Heart left ventricle (tissue), 16 donors: ENCODE data around the gene ANKRD17. TPM values are rescaled to one million over a fixed set of nuclear protein-coding genes. Genes with fewer than 3 reads are reported as not detected.
A peak's percentile ranks its signal among the peaks of the same experiment; 100 is the strongest.

ENCODE experiments used
- ATAC-seq, 4 donors: fragments of 200-7000 bp; cut with Tn5 transposase; one replicate each; pipeline ENCODE4 v1.9.1; 2020 to 2022; ENCODE audit warnings: moderate library complexity in 4 of 4, mild to moderate bottlenecking in 3 of 4, moderate number of reproducible peaks in 1 of 4
- DNase-seq, 5 donors: peaks; one replicate each; pipeline ENCODE4 v3.0.0-alpha.2; 2020
- H3K27ac ChIP-seq, 12 donors: fragments of 200-600 bp; sonication (generic) in 4 of 12; one replicate each; pipeline versions ENCODE4 v1.5.0 to v1.8.0; 2016 to 2022; ENCODE audit warnings: mild to moderate bottlenecking in 2 of 12
- H3K27me3 ChIP-seq, 9 donors: fragments of 200-600 bp; sonication (generic) in 2 of 9; one replicate each; pipeline versions ENCODE4 v1.5.1 to v1.8.0; 2016 to 2022; ENCODE audit warnings: mild to moderate bottlenecking in 3 of 9
- H3K36me3 ChIP-seq, 9 donors: fragments of 200-600 bp; sonication (generic) in 2 of 9; one replicate each; pipeline versions ENCODE4 v1.5.0 to v1.8.0; 2018 to 2022; ENCODE audit warnings: mild to moderate bottlenecking in 2 of 9
- H3K4me1 ChIP-seq, 12 donors: fragments of 200-600 bp; sonication (generic) in 4 of 12; one replicate each; pipeline versions ENCODE4 v1.5.0 to v1.8.0; 2016 to 2022; ENCODE audit warnings: mild to moderate bottlenecking in 3 of 12
- H3K4me3 ChIP-seq, 12 donors: fragments of 200-600 bp; sonication (generic) in 4 of 12; one replicate each; pipeline versions ENCODE4 v1.5.0 to v1.8.0; 2017 to 2022; ENCODE audit warnings: mild to moderate bottlenecking in 9 of 12, moderate library complexity in 4 of 12
- H3K9me3 ChIP-seq, 12 donors: fragments of 200-600 bp; sonication (generic) in 4 of 12; one replicate each; pipeline versions ENCODE4 v1.5.0 to v1.8.0; 2016 to 2022; ENCODE audit warnings: mild to moderate bottlenecking in 1 of 12
- POLR2A ChIP-seq, 2 donors: fragments of 450-650 bp; IDR thresholded peaks; one replicate each; pipeline ENCODE4 v1.6.1; 2017; ENCODE audit warnings: antibody characterized with exemption in 2 of 2, mild to moderate bottlenecking in 2 of 2, moderate library complexity in 2 of 2
- WGBS, 4 donors: extraction: QIAGEN DNeasy Blood & Tissue Kit in 2 of 4; methylation state at CpG; one replicate each; pipeline versions ENCODE4 v1.1.5 to v1.1.7; 2013 to 2018; 5-methylcytosine and 5-hydroxymethylcytosine counted together
- intact Hi-C, 10 donors: fragments of 100-400 bp; cut with DNase I; formaldehyde crosslinking; loops; one replicate each; pipeline versions ENCODE4 v1.11.1 to v1.14.2; 2022
- polyA plus RNA-seq, 2 donors: library from polyadenylated mRNA; stranded (reverse); fragments of 200-250 nt; gene quantifications; one replicate each; pipeline ENCODE4 v1.2.3, GENCODE V29; 2013
- total RNA-seq, 9 donors: library from RNA; depleted of rRNA in 2 of 9; stranded (reverse); fragments of >200 nt in 2 of 9; fragmentation: NEBNext Ultra II Directional in 3 of 9; extraction: Animal tissue kit (Norgen Biotek cat#: 25700) in 3 of 9; gene quantifications; one replicate each; pipeline versions ENCODE4 v1.1.0 to v1.2.4, GENCODE V29; 2016 to 2023
- TF ChIP-seq, protein P1 (sequence below), 12 donors: fragments of 200-600 bp; sonication (generic) in 4 of 12; IDR thresholded peaks; one replicate each; pipeline versions ENCODE4 v1.5.0 to v1.8.0; 2018 to 2022; ENCODE audit warnings: antibody characterized with exemption in 12 of 12, mild to moderate bottlenecking in 5 of 12
- donor health status: ischemic (EF 13 %, LVEDD 7.1; RV severe dilation, severe dysfunction).
- donor health status: healthy with polysubstance abuse.
- donor health status: DM: no; HTN: yes; CAD: no.
- donor health status: DM: no; HTN: no; CAD: no.
- donor health status: ischemic (EF 25% LVEDD 6.9; RV normal size, moderate dysfunction).
- donor health status: ischemic (EF 25% LVEDD 5.7; RV mildly dilated, moderate dysfunction).
- donor health status: healthy.
- donor health status: DM: yes; HTN: yes; CAD: no.
- donor health status: ischemic (EF 35%, LVEDD 5.7; RV mildly dilated, moderate dysfunction).
- donor health status: nonischemic (EF 11% LVEDD 7.7; RV severe dilation, severe dysfunction).
- donor health status: DM: yes; HTN: yes; CAD: no.
- donor health status: PGD.
- donor health status: ischemic (EF 29% LVEDD 5.4; RV normal size, mild dysfunction).
- donor health status: nonischemic (EF 23%, LVEDD 6.1; RV moderate dilation, normal function).

Gene ANKRD17
- total and polyA plus RNA-seq, 11 donors = 13.0 to 67.1 (median 55.3) TPM

DNA sequence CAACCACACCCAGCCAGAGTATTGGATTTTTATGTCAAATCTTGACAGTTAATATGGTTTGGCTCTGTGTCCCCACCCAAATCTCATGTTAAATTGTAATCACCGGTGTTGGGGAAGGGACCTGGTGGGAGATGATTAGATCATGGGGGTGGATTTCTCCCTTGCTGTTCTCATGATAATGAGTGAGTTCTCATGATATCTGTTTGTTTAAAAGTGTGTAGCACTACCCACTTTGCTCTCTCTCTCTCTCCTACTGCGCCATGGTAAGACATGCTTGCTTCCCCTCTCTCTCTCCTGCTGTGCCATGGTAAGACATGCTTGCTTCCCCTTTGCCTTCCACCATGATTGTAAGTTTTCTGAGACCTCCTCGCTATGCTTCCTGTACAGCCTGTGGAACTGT lies 102.2 kb downstream of the ANKRD17 start:
- TF ChIP-seq, protein P1, sequence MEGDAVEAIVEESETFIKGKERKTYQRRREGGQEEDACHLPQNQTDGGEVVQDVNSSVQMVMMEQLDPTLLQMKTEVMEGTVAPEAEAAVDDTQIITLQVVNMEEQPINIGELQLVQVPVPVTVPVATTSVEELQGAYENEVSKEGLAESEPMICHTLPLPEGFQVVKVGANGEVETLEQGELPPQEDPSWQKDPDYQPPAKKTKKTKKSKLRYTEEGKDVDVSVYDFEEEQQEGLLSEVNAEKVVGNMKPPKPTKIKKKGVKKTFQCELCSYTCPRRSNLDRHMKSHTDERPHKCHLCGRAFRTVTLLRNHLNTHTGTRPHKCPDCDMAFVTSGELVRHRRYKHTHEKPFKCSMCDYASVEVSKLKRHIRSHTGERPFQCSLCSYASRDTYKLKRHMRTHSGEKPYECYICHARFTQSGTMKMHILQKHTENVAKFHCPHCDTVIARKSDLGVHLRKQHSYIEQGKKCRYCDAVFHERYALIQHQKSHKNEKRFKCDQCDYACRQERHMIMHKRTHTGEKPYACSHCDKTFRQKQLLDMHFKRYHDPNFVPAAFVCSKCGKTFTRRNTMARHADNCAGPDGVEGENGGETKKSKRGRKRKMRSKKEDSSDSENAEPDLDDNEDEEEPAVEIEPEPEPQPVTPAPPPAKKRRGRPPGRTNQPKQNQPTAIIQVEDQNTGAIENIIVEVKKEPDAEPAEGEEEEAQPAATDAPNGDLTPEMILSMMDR (IDR thresholded peaks at IDR 0.05) = no peak
- no peak for TF ChIP-seq POLR2A (IDR thresholded peaks at IDR 0.05)
- no peak for ATAC-seq
- H3K36me3 ChIP-seq = peaks cover 0 to 93% (median 69%) of the 10 kb centered on the region in 9 donors

DNA sequence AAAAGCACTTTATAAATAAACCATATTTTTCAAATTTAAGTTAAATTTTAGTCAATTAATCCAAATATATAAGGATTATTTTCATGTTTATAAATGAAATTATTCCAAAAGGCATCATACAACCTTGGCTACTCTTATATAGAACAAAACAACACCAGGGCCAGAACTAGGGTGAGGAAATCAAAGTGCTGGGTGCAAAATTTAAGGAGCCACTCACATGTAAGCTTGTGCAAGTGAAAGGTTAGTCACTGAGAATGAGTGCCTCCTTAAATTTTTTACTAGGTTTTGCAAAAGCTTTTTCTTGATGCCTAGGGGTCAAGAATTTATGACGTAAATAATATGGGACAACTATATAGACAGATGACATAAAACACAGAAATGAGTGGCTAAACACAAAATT lies 105.7 kb downstream of the ANKRD17 start:
- ATAC-seq (no peak), DNase-seq (no peak)
- TF ChIP-seq, protein P1 (IDR thresholded peaks at IDR 0.05) = no peak
- no peak for TF ChIP-seq POLR2A (IDR thresholded peaks at IDR 0.05)
- H3K4me3 ChIP-seq = no peak overlapping the region
- H3K36me3 ChIP-seq = peaks cover 0 to 93% (median 72%) of the 10 kb centered on the region in 9 donors
- intact Hi-C loops = loop anchor here in 1 of 10 donors (2.0 kb wide), 1 partner anchor 30 kb away; no protein-coding TSS in a partner anchor
- 96 to 99% (median 98%) methylated on average over 1 of the region's 1 CpG for WGBS, 4 donors
- H3K9me3 ChIP-seq = no peaks in the 10 kb centered on the region
- H3K27me3 ChIP-seq = no peaks in the 10 kb centered on the region
- H3K4me1 ChIP-seq = no peaks in the 10 kb centered on the region
- H3K27ac ChIP-seq = no peak overlapping the region

More for the DNA sequence above, 102.2 kb downstream of the ANKRD17 start:
- no peak overlapping the region for H3K4me3 ChIP-seq
- H3K9me3 ChIP-seq = no peaks in the 10 kb centered on the region
- 96 to 99% (median 98%) methylated on average over 3 of the region's 3 CpGs for WGBS, 4 donors
- no peak overlapping the region for H3K27ac ChIP-seq
- H3K4me1 ChIP-seq = peaks cover 0 to 1% (median 0%) of the 10 kb centered on the region in 12 donors
- DNase-seq = no peak
- no peaks in the 10 kb centered on the region for H3K27me3 ChIP-seq
- intact Hi-C loops = no loop called here

DNA sequence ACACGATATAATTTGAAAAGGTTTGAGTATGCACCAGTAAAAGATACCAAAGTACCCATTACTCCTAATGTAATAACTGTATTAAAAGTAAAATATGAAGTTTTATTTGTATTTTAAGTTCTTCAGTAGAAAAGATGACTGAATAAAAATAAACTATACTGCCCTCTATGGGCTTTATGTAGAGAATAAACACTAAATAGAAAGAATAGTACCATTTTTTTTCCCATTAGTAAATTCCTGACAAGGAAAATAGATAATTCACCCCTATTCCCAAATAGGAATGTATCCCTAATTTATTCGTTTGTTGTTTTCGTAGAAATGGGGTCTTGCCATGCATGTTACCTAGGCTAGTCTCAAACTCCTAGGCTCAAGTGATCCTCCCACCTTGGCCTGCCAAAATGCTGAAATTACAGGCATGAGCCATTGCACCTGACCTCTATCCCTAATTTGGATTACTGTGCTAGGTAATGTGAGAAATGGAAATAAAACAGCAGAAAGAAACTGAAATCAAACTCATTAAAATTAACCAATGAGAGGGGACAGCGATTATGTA lies 115.5 kb downstream of the ANKRD17 start:
- no peak for DNase-seq
- Histone ChIP-seq H3K36me3 (peaks cover 0 to 100% (median 97%) of the 10 kb centered on the region in 9 donors), H3K4me1 (peaks cover 0 to 6% (median 0%) of the 10 kb centered on the region in 12 donors), H3K4me3 (no peak overlapping the region), H3K27me3 (no peaks in the 10 kb centered on the region), H3K27ac (no peak overlapping the region), H3K9me3 (no peaks in the 10 kb centered on the region)
- no peak for ATAC-seq
- no peak for TF ChIP-seq POLR2A (IDR thresholded peaks at IDR 0.05)
- TF ChIP-seq, protein P1 (IDR thresholded peaks at IDR 0.05) = peak in 8 of 12 donors; percentile 7 to 41 (median 16)
- WGBS, 4 donors = 94 to 97% (median 96%) methylated on average over 4 of the region's 4 CpGs
- intact Hi-C loops = loop anchor here in 4 of 10 donors (5.0 kb wide), 2 partner anchors 46 to 114 kb away; partner anchors contain the start of gene ANKRD17 (in 3 of the 4)

DNA sequence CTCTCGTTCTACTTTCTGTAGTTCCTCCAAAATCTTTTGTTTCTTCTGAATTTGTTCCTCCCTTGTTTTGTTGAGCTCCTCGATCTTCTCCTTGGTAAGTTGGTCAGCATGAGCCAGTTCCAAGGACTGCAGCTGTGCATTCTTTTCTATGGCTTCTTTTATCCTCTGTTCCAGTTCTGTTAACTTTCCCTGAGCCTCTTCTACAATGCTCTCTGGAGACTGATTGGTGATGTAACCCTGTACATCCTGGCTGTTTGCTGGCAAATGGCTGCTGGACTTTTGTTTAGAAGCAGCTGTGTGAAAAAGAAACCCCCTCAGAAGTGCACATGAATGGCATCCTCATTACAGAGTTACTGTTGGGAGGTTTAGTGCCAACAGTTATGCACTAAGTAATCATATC lies 118.6 kb downstream of the ANKRD17 start:
- H3K4me3 ChIP-seq = no peak overlapping the region
- intact Hi-C loops = loop anchor here in 7 of 10 donors (5.0 to 10.0 kb wide), 5 partner anchors 43 to 117 kb away; partner anchors contain the start of gene ANKRD17 (in 5 of the 7)
- WGBS, 4 donors = 78 to 95% (median 83%) methylated on average over 2 of the region's 2 CpGs
- no peaks in the 10 kb centered on the region for H3K27me3 ChIP-seq
- peak in 1 of 4 donors; percentile 24 for ATAC-seq
- peaks cover 0 to 99% (median 95%) of the 10 kb centered on the region in 9 donors for H3K36me3 ChIP-seq
- no peaks in the 10 kb centered on the region for H3K9me3 ChIP-seq
- TF ChIP-seq, protein P1 (IDR thresholded peaks at IDR 0.05) = no peak
- TF ChIP-seq POLR2A (IDR thresholded peaks at IDR 0.05) = no peak
- no peak overlapping the region for H3K27ac ChIP-seq
- H3K4me1 ChIP-seq = peaks cover 0 to 6% (median 0%) of the 10 kb centered on the region in 12 donors
- no peak for DNase-seq
